Measurements from ENCODE around the gene GNAQ.

GRCh38 chr9:77872863-77873262 lies 158.7 kb downstream of the GNAQ start:
- TF ChIP-seq, protein P1, sequence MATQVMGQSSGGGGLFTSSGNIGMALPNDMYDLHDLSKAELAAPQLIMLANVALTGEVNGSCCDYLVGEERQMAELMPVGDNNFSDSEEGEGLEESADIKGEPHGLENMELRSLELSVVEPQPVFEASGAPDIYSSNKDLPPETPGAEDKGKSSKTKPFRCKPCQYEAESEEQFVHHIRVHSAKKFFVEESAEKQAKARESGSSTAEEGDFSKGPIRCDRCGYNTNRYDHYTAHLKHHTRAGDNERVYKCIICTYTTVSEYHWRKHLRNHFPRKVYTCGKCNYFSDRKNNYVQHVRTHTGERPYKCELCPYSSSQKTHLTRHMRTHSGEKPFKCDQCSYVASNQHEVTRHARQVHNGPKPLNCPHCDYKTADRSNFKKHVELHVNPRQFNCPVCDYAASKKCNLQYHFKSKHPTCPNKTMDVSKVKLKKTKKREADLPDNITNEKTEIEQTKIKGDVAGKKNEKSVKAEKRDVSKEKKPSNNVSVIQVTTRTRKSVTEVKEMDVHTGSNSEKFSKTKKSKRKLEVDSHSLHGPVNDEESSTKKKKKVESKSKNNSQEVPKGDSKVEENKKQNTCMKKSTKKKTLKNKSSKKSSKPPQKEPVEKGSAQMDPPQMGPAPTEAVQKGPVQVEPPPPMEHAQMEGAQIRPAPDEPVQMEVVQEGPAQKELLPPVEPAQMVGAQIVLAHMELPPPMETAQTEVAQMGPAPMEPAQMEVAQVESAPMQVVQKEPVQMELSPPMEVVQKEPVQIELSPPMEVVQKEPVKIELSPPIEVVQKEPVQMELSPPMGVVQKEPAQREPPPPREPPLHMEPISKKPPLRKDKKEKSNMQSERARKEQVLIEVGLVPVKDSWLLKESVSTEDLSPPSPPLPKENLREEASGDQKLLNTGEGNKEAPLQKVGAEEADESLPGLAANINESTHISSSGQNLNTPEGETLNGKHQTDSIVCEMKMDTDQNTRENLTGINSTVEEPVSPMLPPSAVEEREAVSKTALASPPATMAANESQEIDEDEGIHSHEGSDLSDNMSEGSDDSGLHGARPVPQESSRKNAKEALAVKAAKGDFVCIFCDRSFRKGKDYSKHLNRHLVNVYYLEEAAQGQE (IDR thresholded peaks at IDR 0.05; ENCODE audit: unreplicated experiment) = no peak
- TF ChIP-seq, protein P2, sequence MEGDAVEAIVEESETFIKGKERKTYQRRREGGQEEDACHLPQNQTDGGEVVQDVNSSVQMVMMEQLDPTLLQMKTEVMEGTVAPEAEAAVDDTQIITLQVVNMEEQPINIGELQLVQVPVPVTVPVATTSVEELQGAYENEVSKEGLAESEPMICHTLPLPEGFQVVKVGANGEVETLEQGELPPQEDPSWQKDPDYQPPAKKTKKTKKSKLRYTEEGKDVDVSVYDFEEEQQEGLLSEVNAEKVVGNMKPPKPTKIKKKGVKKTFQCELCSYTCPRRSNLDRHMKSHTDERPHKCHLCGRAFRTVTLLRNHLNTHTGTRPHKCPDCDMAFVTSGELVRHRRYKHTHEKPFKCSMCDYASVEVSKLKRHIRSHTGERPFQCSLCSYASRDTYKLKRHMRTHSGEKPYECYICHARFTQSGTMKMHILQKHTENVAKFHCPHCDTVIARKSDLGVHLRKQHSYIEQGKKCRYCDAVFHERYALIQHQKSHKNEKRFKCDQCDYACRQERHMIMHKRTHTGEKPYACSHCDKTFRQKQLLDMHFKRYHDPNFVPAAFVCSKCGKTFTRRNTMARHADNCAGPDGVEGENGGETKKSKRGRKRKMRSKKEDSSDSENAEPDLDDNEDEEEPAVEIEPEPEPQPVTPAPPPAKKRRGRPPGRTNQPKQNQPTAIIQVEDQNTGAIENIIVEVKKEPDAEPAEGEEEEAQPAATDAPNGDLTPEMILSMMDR (conservative IDR thresholded peaks at IDR 0.05; ENCODE audit: low read depth in 2 of 2) = no peak
- TF ChIP-seq EZH2 (IDR thresholded peaks at IDR 0.05; ENCODE audit: low read depth, unreplicated experiment) (no peak), EZH2phosphoT487 (IDR thresholded peaks at IDR 0.05; ENCODE audit: unreplicated experiment) (no peak), POLR2AphosphoS5 (IDR thresholded peaks at IDR 0.05; ENCODE audit: low read depth) (no peak), ZNF331 (CRISPR knock-in tag; IDR thresholded peaks at IDR 0.05; ENCODE audit: low read depth) (no peak), CREB1 (CRISPR knock-in tag; IDR thresholded peaks at IDR 0.05; ENCODE audit: low read depth) (no peak), ZNF462 (CRISPR knock-in tag; IDR thresholded peaks at IDR 0.05) (no peak), STAT1 (IDR thresholded peaks at IDR 0.05; ENCODE audit: unreplicated experiment) (no peak), JUNB (IDR thresholded peaks at IDR 0.05; ENCODE audit: unreplicated experiment) (no peak), ZNF114 (CRISPR knock-in tag; IDR thresholded peaks at IDR 0.05) (no peak), NANOG (IDR thresholded peaks at IDR 0.05; ENCODE audit: borderline replicate concordance) (no peak)
